ENCODE measurements around the gene C9.

GRCh38 chr5:39240750-39241149, 123.5 kb downstream of the C9 start:
- TF ChIP-seq POLR2A (IDR thresholded peaks at IDR 0.05; ENCODE audit: low read depth, low read length) (no peak), POLR2AphosphoS5 (IDR thresholded peaks at IDR 0.05; ENCODE audit: low read depth, low read length) (no peak), TAF1 (IDR thresholded peaks at IDR 0.05; ENCODE audit: borderline replicate concordance, low read depth, low read length) (no peak)
